Choroid plexus epithelial cell (primary cell): ENCODE measurements around the gene ARL8B.

ENCODE experiments used
- DNase-seq: peaks from one replicate; pipeline ENCODE4 v3.0.0-alpha.2; 2010; ENCODE audit warnings: low read depth
- H3K4me3 ChIP-seq: 2 replicates; pipeline ENCODE4 v1.5.1; 2011; ENCODE audit warnings: low read depth, mild to moderate bottlenecking, control low read depth, low read length, moderate library complexity
- CTCF ChIP-seq: conservative IDR thresholded peaks from 2 replicates; pipeline ENCODE4 v1.5.1; 2011; ENCODE audit warnings: low read depth, mild to moderate bottlenecking, control low read depth, inconsistent platforms, low read length, moderate library complexity

ARL8B gene

GRCh38 chr3:5220193-5220592, 98.1 kb downstream of the ARL8B start:
- TF ChIP-seq CTCF: no peak
- no peak for DNase-seq
- H3K4me3 ChIP-seq: no peak overlapping the region

GRCh38 chr3:5220667-5221431, 98.8 kb downstream of the ARL8B start:
- no peak for DNase-seq
- no peak for TF ChIP-seq CTCF
- H3K4me3 ChIP-seq: no peak overlapping the region

GRCh38 chr3:5221701-5222100, 99.6 kb downstream of the ARL8B start:
- peak; percentile 49 for DNase-seq
- no peak for TF ChIP-seq CTCF
- no peak overlapping the region for H3K4me3 ChIP-seq

- no peak for TF ChIP-seq CTCF
- no peak for DNase-seq
- no peak overlapping the region for H3K4me3 ChIP-seq
These were observed 100.4 kb downstream of the ARL8B start for GRCh38 chr3:5222283-5223005.

GRCh38 chr3:5226783-5227182, 104.7 kb downstream of the ARL8B start:
- DNase-seq: peak; percentile 64
- H3K4me3 ChIP-seq: no peak overlapping the region
- peak; percentile 58 for TF ChIP-seq CTCF

- H3K4me3 ChIP-seq: no peak overlapping the region
- DNase-seq: no peak
- no peak for TF ChIP-seq CTCF
These were observed 105.7 kb downstream of the ARL8B start for GRCh38 chr3:5227812-5228211.
